Skin of body (tissue), 2 donors: ENCODE results near the gene TAX1BP3. TPM values are rescaled to one million over a fixed set of nuclear protein-coding genes. Genes with fewer than 3 reads are reported as not detected.

Source experiments
- DNase-seq: peaks from one replicate; lab custom pipeline; 2025; lab: John Stamatoyannopoulos, UW
- total RNA-seq: library from RNA; depleted of rRNA; stranded (reverse); fragments of >200 nt; gene quantifications from one replicate; pipeline ENCODE4 v1.2.3, GENCODE V29; 2014

TAX1BP3 gene
- total RNA-seq, 1 donor from 2014 or later, result 42.7 TPM

- no peak for DNase-seq
These were observed 40.6 kb downstream of the TAX1BP3 start for GRCh38 chr17:3627769-3628167.

GRCh38 chr17:3626831-3627768 lies 41.3 kb downstream of the TAX1BP3 start:
- no peak for DNase-seq

GRCh38 chr17:3622977-3623594 lies 45.3 kb downstream of the TAX1BP3 start:
- DNase-seq, result no peak

GRCh38 chr17:3621146-3621720 lies 47.1 kb downstream of the TAX1BP3 start:
- no peak for DNase-seq

- DNase-seq, result no peak
These were observed 53.1 kb downstream of the TAX1BP3 start for GRCh38 chr17:3615160-3615870.

- no peak for DNase-seq
These were observed 55.3 kb downstream of the TAX1BP3 start for GRCh38 chr17:3613124-3613523.

Other genes with a start within 250 kb of the TAX1BP3 start
- not detected for gene OR1E2, start 234.7 kb downstream of the TAX1BP3 start, total RNA-seq
- gene SPATA22, start 196.8 kb downstream of the TAX1BP3 start, total RNA-seq, result 0.39 TPM
- 5.5 TPM for gene ASPA, start 192.6 kb downstream of the TAX1BP3 start, total RNA-seq
- 13.5 TPM for gene TRPV3, start 110.8 kb downstream of the TAX1BP3 start, total RNA-seq
- 4.9 TPM for gene TRPV1, start 59.2 kb downstream of the TAX1BP3 start, total RNA-seq
- gene SHPK, start 32.3 kb downstream of the TAX1BP3 start, total RNA-seq, result 10.9 TPM
- 9.1 TPM for gene CTNS, start 31.8 kb downstream of the TAX1BP3 start, total RNA-seq
- 6.6 TPM for gene EMC6, start 234 bp upstream of the TAX1BP3 start, total RNA-seq
- 1.5 TPM for gene P2RX5, start 27.6 kb upstream of the TAX1BP3 start, total RNA-seq
- 2.0 TPM for gene HASPIN, start 55.3 kb upstream of the TAX1BP3 start, total RNA-seq
- gene ITGAE, start 132.6 kb upstream of the TAX1BP3 start, total RNA-seq, result 17.4 TPM
- 30.3 TPM for gene NCBP3, start 177.7 kb upstream of the TAX1BP3 start, total RNA-seq
- 6.1 TPM for gene CAMKK1, start 224.5 kb upstream of the TAX1BP3 start, total RNA-seq
- gene P2RX1, start 247.9 kb upstream of the TAX1BP3 start, total RNA-seq, result 2.6 TPM